ENCODE results near the gene GRAMD1B. TPM values are rescaled to one million over a fixed set of nuclear protein-coding genes. Genes with fewer than 3 reads are reported as not detected.
A peak's percentile ranks its signal among the peaks of the same experiment; 100 is the strongest.

Gene GRAMD1B
- total RNA-seq, 2 experiments from 2014 or later: 16.1 to 21.8 TPM

GRCh38 chr11:123429336-123429735, 733 bp upstream of the GRAMD1B start:
- Mint-ChIP-seq H3K4me3 (peak overlapping the region; percentile 96), H3K27ac (peak overlapping the region; percentile 76), H3K9me3 (no peaks in the 10 kb centered on the region), H3K36me3 (ENCODE audit: low read depth) (peaks cover 4% of the 10 kb centered on the region), H3K27me3 (no peaks in the 10 kb centered on the region), H3K4me1 (ENCODE audit: low read depth) (peaks cover 28% of the 10 kb centered on the region)
- intact Hi-C loops (cut with DNase I, micrococcal nuclease): no loop called here
- H3K4me1 ChIP-seq (ENCODE audit: insufficient read depth, low read length): peaks cover 24% of the 10 kb centered on the region
- H3K36me3 ChIP-seq (ENCODE audit: insufficient read depth, low read length): no peaks in the 10 kb centered on the region
- H3K9me3 ChIP-seq (ENCODE audit: control insufficient read depth in 1 of 2, insufficient read depth in 1 of 2, low read length in 2 of 2): no peaks in the 10 kb centered on the region
- TF ChIP-seq CTCF (IDR thresholded peaks at IDR 0.05): no peak
- ChIA-PET POLR2A (interaction anchor here (1.1 kb wide), 1 partner anchor 21 kb away, joined by 3 read pairs; no protein-coding TSS in a partner anchor), CTCF (interaction anchor here (0.6 kb wide), 1 partner anchor 151 kb away, joined by 3 read pairs; no protein-coding TSS in a partner anchor)
- peak overlapping the region; percentile 74 for H3K4me3 ChIP-seq (ENCODE audit: low read length)
- no peak for ATAC-seq (ENCODE audit: poor library complexity)
- no peak overlapping the region for H3K27ac ChIP-seq (ENCODE audit: low read depth in 1 of 2, low read length in 2 of 2)
- no peaks in the 10 kb centered on the region for H3K27me3 ChIP-seq (ENCODE audit: control insufficient read depth in 1 of 2, insufficient read depth in 2 of 2, low read length in 2 of 2)
- no peak for DNase-seq

GRCh38 chr11:123430721-123431497, 840 bp downstream of the GRAMD1B start:
- Histone ChIP-seq H3K27me3 (ENCODE audit: control insufficient read depth in 1 of 2, insufficient read depth in 2 of 2, low read length in 2 of 2) (no peaks in the 10 kb centered on the region), H3K36me3 (ENCODE audit: insufficient read depth, low read length) (no peaks in the 10 kb centered on the region), H3K4me3 (ENCODE audit: low read length) (peak overlapping the region; percentile 74), H3K9me3 (ENCODE audit: control insufficient read depth in 1 of 2, insufficient read depth in 1 of 2, low read length in 2 of 2) (no peaks in the 10 kb centered on the region), H3K4me1 (ENCODE audit: insufficient read depth, low read length) (peaks cover 24% of the 10 kb centered on the region), H3K27ac (ENCODE audit: low read depth in 1 of 2, low read length in 2 of 2) (peak overlapping the region; percentile 6 to 42)
- intact Hi-C loops (cut with DNase I, micrococcal nuclease): loop anchor here in 1 of 2 experiments (2.0 to 10.0 kb wide), 2 partner anchors 24 to 314 kb away; partner anchors contain the start of gene ZNF202
- POLR2A ChIA-PET: interaction anchor here (1.1 to 1.8 kb wide), 4 partner anchors 9 to 68 kb away, joined by 3 to 9 read pairs (median 6); no protein-coding TSS in a partner anchor
- no peaks in the 10 kb centered on the region for H3K9me3 Mint-ChIP-seq
- H3K36me3 Mint-ChIP-seq (ENCODE audit: low read depth): peaks cover 4% of the 10 kb centered on the region
- peaks cover 28% of the 10 kb centered on the region for H3K4me1 Mint-ChIP-seq (ENCODE audit: low read depth)
- peak overlapping the region; percentile 76 for H3K27ac Mint-ChIP-seq
- CTCF ChIA-PET: interaction anchor here (1.2 to 1.7 kb wide), 2 partner anchors 23 to 47 kb away, joined by 5 read pairs; no protein-coding TSS in a partner anchor
- no peak for TF ChIP-seq CTCF (IDR thresholded peaks at IDR 0.05)
- peak overlapping the region; percentile 96 for H3K4me3 Mint-ChIP-seq
- ATAC-seq (ENCODE audit: poor library complexity) (peak; percentile 39), DNase-seq (peak; percentile 34 to 84 (median 48))
- no peaks in the 10 kb centered on the region for H3K27me3 Mint-ChIP-seq

GRCh38 chr11:123431619-123432018, 1.6 kb downstream of the GRAMD1B start:
- H3K36me3 Mint-ChIP-seq (ENCODE audit: low read depth): peaks cover 4% of the 10 kb centered on the region
- Histone ChIP-seq H3K27ac (ENCODE audit: low read depth in 1 of 2, low read length in 2 of 2) (peak overlapping the region; percentile 6 to 18), H3K27me3 (ENCODE audit: control insufficient read depth in 1 of 2, insufficient read depth in 2 of 2, low read length in 2 of 2) (no peaks in the 10 kb centered on the region), H3K9me3 (ENCODE audit: control insufficient read depth in 1 of 2, insufficient read depth in 1 of 2, low read length in 2 of 2) (no peaks in the 10 kb centered on the region), H3K4me1 (ENCODE audit: insufficient read depth, low read length) (peaks cover 24% of the 10 kb centered on the region), H3K36me3 (ENCODE audit: insufficient read depth, low read length) (no peaks in the 10 kb centered on the region), H3K4me3 (ENCODE audit: low read length) (peak overlapping the region; percentile 74)
- ChIA-PET POLR2A (interaction anchor here (1.1 to 1.8 kb wide), 4 partner anchors 8 to 68 kb away, joined by 3 to 9 read pairs (median 6); no protein-coding TSS in a partner anchor), CTCF (interaction anchor here (0.6 to 1.7 kb wide), 3 partner anchors 14 to 47 kb away, joined by 3 to 5 read pairs (median 5); no protein-coding TSS in a partner anchor)
- DNase-seq (peak in 3 of 14 experiments; percentile 8 to 43 (median 32)), ATAC-seq (ENCODE audit: poor library complexity) (no peak)
- no peak for TF ChIP-seq CTCF (IDR thresholded peaks at IDR 0.05)
- peak overlapping the region; percentile 76 for H3K27ac Mint-ChIP-seq
- peak overlapping the region; percentile 96 for H3K4me3 Mint-ChIP-seq
- peaks cover 32% of the 10 kb centered on the region for H3K4me1 Mint-ChIP-seq (ENCODE audit: low read depth)
- no peaks in the 10 kb centered on the region for H3K27me3 Mint-ChIP-seq
- intact Hi-C loops (cut with DNase I, micrococcal nuclease): loop anchor here in 1 of 2 experiments (2.0 to 10.0 kb wide), 2 partner anchors 25 to 313 kb away; partner anchors contain the start of gene ZNF202
- H3K9me3 Mint-ChIP-seq: no peaks in the 10 kb centered on the region

All from CD4-positive, alpha-beta T cell (primary cell).